GM12801 (cell line): ENCODE data around the gene CFAP70.

Source experiments
- TF ChIP-seq, protein P1 (sequence below): IDR thresholded peaks from one replicate; pipeline ENCODE4 v1.5.1; 2011; ENCODE audit warnings: control low read depth; ENCODE audit not compliant: insufficient read length; ENCODE audit errors: extremely low read depth

The CFAP70 gene

DNA sequence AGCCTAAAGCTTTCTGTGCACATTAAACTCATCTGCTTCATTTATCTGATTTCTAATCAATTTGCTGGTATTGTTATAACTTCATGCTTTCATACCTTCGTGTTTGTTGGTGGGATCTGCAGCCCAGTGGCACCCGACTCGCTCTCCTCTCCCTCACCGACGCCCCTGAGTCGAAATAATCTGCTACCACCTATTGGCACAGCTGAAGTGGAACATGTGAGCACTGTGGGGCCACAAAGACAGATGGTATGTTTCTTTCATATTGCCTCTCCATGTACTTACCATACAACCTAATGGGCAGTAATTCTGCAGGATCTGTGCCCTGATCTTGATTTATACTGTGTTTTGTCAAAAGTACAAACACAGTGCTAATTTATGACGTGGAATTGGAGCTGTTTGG, 124.0 kb downstream of the CFAP70 start:
- TF ChIP-seq, protein P1, sequence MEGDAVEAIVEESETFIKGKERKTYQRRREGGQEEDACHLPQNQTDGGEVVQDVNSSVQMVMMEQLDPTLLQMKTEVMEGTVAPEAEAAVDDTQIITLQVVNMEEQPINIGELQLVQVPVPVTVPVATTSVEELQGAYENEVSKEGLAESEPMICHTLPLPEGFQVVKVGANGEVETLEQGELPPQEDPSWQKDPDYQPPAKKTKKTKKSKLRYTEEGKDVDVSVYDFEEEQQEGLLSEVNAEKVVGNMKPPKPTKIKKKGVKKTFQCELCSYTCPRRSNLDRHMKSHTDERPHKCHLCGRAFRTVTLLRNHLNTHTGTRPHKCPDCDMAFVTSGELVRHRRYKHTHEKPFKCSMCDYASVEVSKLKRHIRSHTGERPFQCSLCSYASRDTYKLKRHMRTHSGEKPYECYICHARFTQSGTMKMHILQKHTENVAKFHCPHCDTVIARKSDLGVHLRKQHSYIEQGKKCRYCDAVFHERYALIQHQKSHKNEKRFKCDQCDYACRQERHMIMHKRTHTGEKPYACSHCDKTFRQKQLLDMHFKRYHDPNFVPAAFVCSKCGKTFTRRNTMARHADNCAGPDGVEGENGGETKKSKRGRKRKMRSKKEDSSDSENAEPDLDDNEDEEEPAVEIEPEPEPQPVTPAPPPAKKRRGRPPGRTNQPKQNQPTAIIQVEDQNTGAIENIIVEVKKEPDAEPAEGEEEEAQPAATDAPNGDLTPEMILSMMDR = no peak

DNA sequence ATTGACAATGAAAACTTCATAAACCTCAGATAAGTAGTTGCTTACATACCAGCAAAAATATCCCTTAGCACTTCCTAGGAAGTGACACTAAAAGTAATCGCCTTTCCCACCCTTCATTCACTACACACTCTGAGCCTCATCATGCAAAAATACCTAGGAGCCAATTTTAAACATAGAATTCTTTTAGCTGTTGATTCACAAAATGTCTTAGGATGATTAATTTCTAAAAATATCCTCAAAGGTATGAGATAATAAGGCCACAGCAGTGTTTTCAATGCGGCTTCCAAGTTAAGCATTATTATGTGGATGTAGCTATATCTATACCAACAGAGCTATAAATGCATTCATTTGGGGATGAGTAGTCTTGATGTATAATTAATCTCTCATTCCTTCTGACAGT, 124.8 kb downstream of the CFAP70 start:
- TF ChIP-seq, protein P1 = no peak

DNA sequence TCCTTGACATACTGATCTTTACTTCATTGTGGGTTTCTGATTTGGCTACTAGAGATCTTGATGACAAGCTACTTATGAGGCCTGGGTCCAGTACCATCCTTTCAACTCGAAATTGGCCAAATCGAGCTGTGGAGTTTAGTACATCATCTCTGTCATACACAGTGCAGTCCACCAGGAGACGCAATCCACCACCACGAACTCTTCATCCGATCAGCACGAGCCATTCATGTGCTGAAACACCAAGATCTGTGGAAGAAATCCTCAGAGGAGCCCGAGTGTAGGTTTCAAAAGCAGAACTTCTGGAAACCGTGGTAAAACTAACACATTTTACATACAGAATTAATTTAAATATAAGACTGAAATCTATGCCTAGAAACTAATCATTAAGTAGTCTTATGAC, 125.8 kb downstream of the CFAP70 start:
- TF ChIP-seq, protein P1 = no peak

DNA sequence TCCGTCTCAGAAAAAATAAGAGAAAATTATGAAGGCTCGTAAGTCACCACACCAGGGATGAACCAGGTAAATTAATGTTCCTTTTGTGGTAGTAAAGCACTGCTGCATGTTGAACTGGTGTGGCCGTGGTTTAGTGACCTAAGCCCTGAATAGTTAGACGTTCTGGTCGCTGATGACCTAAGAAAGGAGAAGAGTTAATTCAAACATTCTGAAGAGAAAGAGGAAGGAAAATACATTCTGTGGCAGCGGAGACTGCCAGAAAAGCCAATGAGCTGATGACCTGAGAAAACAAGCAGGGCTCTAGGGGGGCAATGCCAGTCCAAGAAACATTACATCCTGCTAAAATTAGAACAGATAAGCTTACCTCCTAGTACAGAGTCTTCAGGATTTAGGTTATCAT, 129.1 kb downstream of the CFAP70 start:
- TF ChIP-seq, protein P1 = no peak

- TF ChIP-seq, protein P1 = no peak
These were observed 130.4 kb downstream of the CFAP70 start for GRCh38 chr10:73228247-73228646.

DNA sequence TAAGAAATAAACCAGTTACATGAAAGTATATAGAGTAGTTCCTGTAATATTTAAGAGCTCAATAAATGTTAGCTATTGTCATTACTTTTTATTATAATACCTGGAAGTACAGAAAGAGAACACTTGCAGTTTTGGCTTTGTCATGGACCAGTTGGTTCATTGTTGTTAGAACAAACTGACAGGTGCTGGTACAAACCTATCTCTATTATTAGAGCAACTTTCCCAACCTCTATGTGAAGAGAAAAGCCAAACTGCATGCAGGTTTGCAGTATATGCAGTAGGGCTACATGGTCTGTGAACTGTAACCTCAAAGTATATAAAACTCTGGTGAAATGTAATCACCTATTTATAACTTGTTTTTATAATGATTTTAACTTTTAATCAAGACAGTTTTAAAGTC, 132.0 kb downstream of the CFAP70 start:
- TF ChIP-seq, protein P1 = no peak

- TF ChIP-seq, protein P1 = no peak
These were observed 133.1 kb downstream of the CFAP70 start for GRCh38 chr10:73225518-73225917.

- TF ChIP-seq, protein P1 = no peak
These were observed 137.7 kb downstream of the CFAP70 start for GRCh38 chr10:73220989-73221388.
